RWPE2 (cell line): Measurements from ENCODE around the gene IRF2.

Experiments used
- ATAC-seq: fragments of 200-7000 bp; cut with Tn5 transposase; 3 replicates; pipeline ENCODE4 v1.9.1; 2021; ENCODE audit warnings: low read depth
- DNase-seq: peaks from one replicate; pipeline ENCODE4 v3.0.0-alpha.2; 2020; ENCODE audit warnings: low spot score
- H3K27ac ChIP-seq: fragments of 450-650 bp; 2 replicates; pipeline ENCODE4 v1.5.1; 2017; ENCODE audit warnings: mild to moderate bottlenecking; ENCODE audit not compliant: poor library complexity, severe bottlenecking
- H3K27me3 ChIP-seq: fragments of 250-450 bp; sonication (Bioruptor Pico); 2 replicates; pipeline ENCODE4 v1.5.1; 2021; ENCODE audit warnings: mild to moderate bottlenecking, moderate library complexity; ENCODE audit not compliant: insufficient read depth, poor library complexity, severe bottlenecking
- H3K36me3 ChIP-seq: fragments of 250-450 bp; sonication (Bioruptor Pico); 2 replicates; pipeline ENCODE4 v1.5.1; 2020; ENCODE audit warnings: low read depth, mild to moderate bottlenecking, moderate library complexity
- H3K4me1 ChIP-seq: fragments of 250-450 bp; sonication (Bioruptor Pico); 2 replicates; pipeline ENCODE4 v1.5.1; 2021; ENCODE audit warnings: mild to moderate bottlenecking, moderate library complexity; ENCODE audit not compliant: insufficient read depth, poor library complexity, severe bottlenecking
- H3K4me3 ChIP-seq: fragments of 250-450 bp; sonication (Bioruptor Pico); 2 replicates; pipeline ENCODE4 v1.5.1; 2021; ENCODE audit warnings: mild to moderate bottlenecking, moderate library complexity; ENCODE audit not compliant: severe bottlenecking
- H3K9me3 ChIP-seq: fragments of 250-450 bp; sonication (Bioruptor Pico); 2 replicates; pipeline ENCODE4 v1.5.1; 2021; ENCODE audit warnings: mild to moderate bottlenecking, moderate library complexity; ENCODE audit not compliant: severe bottlenecking
- TF ChIP-seq, protein P1 (sequence below): fragments of 450-650 bp; IDR thresholded peaks from one replicate; pipeline ENCODE4 v1.5.1; 2017; ENCODE audit warnings: mild to moderate bottlenecking, moderate library complexity; ENCODE audit not compliant: poor library complexity, severe bottlenecking

IRF2 gene

DNA sequence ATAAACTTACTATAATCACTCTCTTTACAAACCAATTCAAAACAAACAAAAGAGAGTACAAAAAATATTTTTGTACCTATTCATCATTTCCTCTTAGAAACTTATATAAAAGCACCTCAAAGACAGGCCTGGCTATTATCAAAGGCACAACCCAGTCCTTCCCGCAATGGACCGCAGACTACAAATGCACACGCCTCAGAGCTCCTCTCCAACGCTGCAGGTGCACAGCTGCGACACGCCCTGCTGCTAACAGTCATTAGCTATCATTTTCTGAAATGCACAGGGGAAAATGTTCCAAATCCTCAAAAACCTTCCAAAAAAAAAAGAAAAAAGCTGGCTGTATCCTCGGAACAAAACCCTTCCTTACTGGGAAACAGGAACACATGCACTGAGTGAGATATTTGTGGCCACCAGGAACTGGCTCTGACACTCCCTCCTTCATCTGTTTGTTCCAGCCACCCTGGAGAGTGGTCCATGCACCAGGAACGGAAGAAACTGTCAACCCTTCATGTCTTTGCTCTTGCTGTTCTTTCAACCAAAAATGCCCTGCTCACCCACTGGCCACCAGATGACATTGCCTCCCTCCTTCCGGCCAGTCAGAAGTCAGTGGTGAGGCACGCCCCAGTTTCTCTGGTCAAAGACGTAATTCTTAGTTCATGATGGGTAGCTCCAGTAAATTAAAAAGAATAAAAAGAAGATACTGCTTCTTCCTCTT, 16.7 kb downstream of the IRF2 start:
- H3K4me3 ChIP-seq: no peak overlapping the region
- no peaks in the 10 kb centered on the region for H3K27me3 ChIP-seq
- no peaks in the 10 kb centered on the region for H3K9me3 ChIP-seq
- DNase-seq (no peak), ATAC-seq (no peak)
- TF ChIP-seq, protein P1, sequence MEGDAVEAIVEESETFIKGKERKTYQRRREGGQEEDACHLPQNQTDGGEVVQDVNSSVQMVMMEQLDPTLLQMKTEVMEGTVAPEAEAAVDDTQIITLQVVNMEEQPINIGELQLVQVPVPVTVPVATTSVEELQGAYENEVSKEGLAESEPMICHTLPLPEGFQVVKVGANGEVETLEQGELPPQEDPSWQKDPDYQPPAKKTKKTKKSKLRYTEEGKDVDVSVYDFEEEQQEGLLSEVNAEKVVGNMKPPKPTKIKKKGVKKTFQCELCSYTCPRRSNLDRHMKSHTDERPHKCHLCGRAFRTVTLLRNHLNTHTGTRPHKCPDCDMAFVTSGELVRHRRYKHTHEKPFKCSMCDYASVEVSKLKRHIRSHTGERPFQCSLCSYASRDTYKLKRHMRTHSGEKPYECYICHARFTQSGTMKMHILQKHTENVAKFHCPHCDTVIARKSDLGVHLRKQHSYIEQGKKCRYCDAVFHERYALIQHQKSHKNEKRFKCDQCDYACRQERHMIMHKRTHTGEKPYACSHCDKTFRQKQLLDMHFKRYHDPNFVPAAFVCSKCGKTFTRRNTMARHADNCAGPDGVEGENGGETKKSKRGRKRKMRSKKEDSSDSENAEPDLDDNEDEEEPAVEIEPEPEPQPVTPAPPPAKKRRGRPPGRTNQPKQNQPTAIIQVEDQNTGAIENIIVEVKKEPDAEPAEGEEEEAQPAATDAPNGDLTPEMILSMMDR: no peak
- H3K4me1 ChIP-seq: peaks cover 10% of the 10 kb centered on the region
- no peak overlapping the region for H3K27ac ChIP-seq
- H3K36me3 ChIP-seq: peaks cover 5% of the 10 kb centered on the region; the same call in 1 of the 2 replicates

DNA sequence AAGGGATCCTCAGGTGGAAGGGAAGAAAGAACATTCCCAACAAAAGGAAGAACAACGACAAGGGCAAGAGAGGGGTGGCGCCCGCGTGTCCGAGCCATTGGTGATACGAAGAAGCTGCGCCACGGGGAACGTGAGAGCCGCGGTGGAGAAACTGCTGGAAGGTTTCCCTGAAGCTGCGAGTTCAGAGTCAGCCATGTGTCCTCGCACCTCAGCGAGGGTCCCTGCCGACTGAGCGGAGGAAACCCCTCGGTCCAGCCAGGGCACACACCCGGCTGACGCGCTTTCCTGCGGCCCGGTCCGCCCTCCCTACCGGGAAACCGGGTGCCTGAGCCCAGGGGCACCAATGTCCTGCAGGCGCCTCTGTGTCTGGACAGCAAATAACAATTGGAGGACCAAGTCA, 18.0 kb downstream of the IRF2 start:
- no peak for DNase-seq
- Histone ChIP-seq H3K27ac (no peak overlapping the region), H3K27me3 (no peaks in the 10 kb centered on the region), H3K9me3 (no peaks in the 10 kb centered on the region), H3K36me3 (0 out of 2 replicates have a peak, but pooled peaks cover 3% of the 10 kb centered on the region), H3K4me3 (no peak overlapping the region), H3K4me1 (peaks cover 10% of the 10 kb centered on the region)
- TF ChIP-seq, protein P1: no peak
- ATAC-seq: no peak

DNA sequence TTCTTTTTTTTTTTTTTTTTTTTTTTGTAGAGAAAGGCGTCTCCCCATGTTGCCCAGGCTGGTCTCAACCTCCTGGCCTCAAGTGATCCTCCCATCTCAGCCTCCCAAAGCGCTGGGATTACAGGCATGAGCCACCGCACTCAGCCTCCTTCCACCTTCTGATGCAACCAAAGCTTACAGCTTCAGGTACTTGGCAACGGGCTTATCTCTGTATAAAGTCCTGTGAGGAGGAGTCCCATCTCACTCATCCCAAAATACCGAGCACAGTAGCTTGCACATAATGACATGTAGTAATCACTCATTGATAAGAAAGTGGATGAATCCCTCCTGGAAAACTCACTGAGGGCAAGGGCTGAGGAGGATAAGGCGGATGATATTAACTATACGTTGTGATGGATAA, 19.1 kb downstream of the IRF2 start:
- DNase-seq (no peak), ATAC-seq (no peak)
- Histone ChIP-seq H3K27me3 (no peaks in the 10 kb centered on the region), H3K27ac (no peak overlapping the region), H3K4me3 (no peak overlapping the region), H3K9me3 (no peaks in the 10 kb centered on the region), H3K36me3 (0 out of 2 replicates have a peak, but pooled peaks cover 3% of the 10 kb centered on the region), H3K4me1 (peaks cover 19% of the 10 kb centered on the region)
- TF ChIP-seq, protein P1: no peak

DNA sequence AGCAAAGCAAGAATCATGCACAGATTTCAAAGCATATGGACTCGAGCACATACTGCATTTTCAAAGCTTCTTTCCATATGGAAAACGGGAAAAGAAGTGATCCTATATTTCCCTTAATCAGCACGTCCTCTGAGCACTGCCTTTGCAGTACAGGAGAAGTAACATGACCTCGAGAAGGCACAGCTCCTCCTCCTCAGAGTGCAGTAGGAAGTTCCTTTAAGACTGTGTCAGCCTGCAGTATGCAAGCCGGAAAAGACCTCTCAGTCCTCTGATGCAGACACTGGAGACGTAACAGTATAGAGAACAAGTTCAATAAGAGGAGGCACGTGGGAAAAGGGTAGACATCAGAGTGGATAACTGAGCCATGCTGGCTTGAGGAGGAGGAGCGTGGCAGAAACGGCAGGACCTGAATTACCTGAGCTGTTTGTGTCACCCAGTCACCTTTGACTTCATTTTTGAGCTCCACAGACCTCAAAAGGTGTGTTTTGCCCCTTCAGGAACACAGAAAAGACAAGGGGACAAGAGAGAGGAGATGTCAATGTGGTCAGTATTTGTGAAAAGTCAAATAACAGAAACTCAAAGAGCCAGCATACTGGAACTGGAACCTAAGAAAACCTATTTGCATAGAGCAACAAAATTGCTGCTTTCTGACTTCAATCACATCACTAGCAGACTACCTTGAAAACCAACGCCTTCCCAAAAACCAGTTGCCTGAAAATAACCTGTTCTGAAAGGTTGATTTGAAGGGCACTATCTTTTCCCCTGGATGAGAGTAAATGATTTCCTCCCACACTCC, 20.8 kb downstream of the IRF2 start:
- H3K9me3 ChIP-seq: no peaks in the 10 kb centered on the region
- DNase-seq (no peak), ATAC-seq (peak; percentile 98)
- H3K4me1 ChIP-seq: peaks cover 30% of the 10 kb centered on the region
- H3K4me3 ChIP-seq: no peak overlapping the region
- TF ChIP-seq, protein P1: no peak
- no peaks in the 10 kb centered on the region for H3K27me3 ChIP-seq
- H3K36me3 ChIP-seq: peaks cover 1% of the 10 kb centered on the region; the same call in 1 of the 2 replicates
- H3K27ac ChIP-seq: peak overlapping the region; percentile 41
